ENCODE measurements around the gene CABP1.

DNA sequence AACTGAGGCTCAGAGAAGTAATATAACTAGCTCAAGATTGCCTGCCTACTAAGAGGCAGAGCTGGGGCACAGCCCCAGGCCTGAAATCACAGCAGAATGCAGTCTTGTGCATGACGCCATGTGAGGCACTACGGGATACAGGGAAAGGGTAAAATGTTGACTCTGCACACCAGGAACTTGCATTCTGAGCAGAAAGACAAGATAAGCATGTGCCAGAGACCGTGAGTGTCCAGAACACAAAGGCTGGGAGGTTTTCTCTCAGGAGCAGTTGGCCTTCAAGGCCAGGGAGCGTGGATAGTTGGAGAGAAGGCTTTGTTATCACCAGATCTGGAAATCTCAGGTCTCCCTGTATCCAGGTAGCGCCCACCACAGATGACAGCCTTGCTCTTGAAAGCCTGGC, 23.3 kb downstream of the CABP1 start:
- TF ChIP-seq CTCF (conservative IDR thresholded peaks at IDR 0.05; ENCODE audit: low read depth in 2 of 2) (no peak), EZH2 (IDR thresholded peaks at IDR 0.05; ENCODE audit: low read depth, unreplicated experiment) (no peak), CREB1 (CRISPR knock-in tag; IDR thresholded peaks at IDR 0.05; ENCODE audit: low read depth) (no peak), EZH2phosphoT487 (IDR thresholded peaks at IDR 0.05; ENCODE audit: unreplicated experiment) (no peak), POLR2AphosphoS5 (IDR thresholded peaks at IDR 0.05; ENCODE audit: low read depth) (no peak), ZNF462 (CRISPR knock-in tag; IDR thresholded peaks at IDR 0.05) (no peak)
- TF ChIP-seq, protein P1, sequence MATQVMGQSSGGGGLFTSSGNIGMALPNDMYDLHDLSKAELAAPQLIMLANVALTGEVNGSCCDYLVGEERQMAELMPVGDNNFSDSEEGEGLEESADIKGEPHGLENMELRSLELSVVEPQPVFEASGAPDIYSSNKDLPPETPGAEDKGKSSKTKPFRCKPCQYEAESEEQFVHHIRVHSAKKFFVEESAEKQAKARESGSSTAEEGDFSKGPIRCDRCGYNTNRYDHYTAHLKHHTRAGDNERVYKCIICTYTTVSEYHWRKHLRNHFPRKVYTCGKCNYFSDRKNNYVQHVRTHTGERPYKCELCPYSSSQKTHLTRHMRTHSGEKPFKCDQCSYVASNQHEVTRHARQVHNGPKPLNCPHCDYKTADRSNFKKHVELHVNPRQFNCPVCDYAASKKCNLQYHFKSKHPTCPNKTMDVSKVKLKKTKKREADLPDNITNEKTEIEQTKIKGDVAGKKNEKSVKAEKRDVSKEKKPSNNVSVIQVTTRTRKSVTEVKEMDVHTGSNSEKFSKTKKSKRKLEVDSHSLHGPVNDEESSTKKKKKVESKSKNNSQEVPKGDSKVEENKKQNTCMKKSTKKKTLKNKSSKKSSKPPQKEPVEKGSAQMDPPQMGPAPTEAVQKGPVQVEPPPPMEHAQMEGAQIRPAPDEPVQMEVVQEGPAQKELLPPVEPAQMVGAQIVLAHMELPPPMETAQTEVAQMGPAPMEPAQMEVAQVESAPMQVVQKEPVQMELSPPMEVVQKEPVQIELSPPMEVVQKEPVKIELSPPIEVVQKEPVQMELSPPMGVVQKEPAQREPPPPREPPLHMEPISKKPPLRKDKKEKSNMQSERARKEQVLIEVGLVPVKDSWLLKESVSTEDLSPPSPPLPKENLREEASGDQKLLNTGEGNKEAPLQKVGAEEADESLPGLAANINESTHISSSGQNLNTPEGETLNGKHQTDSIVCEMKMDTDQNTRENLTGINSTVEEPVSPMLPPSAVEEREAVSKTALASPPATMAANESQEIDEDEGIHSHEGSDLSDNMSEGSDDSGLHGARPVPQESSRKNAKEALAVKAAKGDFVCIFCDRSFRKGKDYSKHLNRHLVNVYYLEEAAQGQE (IDR thresholded peaks at IDR 0.05; ENCODE audit: unreplicated experiment): no peak
- TF ChIP-seq, protein P2, sequence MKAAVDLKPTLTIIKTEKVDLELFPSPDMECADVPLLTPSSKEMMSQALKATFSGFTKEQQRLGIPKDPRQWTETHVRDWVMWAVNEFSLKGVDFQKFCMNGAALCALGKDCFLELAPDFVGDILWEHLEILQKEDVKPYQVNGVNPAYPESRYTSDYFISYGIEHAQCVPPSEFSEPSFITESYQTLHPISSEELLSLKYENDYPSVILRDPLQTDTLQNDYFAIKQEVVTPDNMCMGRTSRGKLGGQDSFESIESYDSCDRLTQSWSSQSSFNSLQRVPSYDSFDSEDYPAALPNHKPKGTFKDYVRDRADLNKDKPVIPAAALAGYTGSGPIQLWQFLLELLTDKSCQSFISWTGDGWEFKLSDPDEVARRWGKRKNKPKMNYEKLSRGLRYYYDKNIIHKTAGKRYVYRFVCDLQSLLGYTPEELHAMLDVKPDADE (IDR thresholded peaks at IDR 0.05): no peak

Data from GM23338 (cell line).